IPS DF 6.9 (cell line): ENCODE results near the gene MAD1L1.

Experiments
- DNase-seq: peaks from one replicate; pipeline ENCODE4 v3.0.0-alpha.2; 2013; ENCODE audit warnings: low read depth, low spot score
- H3K27ac ChIP-seq: one replicate; pipeline ENCODE4 v1.5.1; 2013; ENCODE audit warnings: low read length, control low read depth
- H3K27me3 ChIP-seq: 2 replicates; pipeline ENCODE4 v1.6.1; 2013; ENCODE audit warnings: mild to moderate bottlenecking, low read length; ENCODE audit not compliant: control insufficient read depth, insufficient read depth
- H3K36me3 ChIP-seq: 2 replicates; pipeline ENCODE4 v1.6.1; 2013; ENCODE audit warnings: low read length; ENCODE audit not compliant: control insufficient read depth, insufficient read depth
- H3K4me1 ChIP-seq: 2 replicates; pipeline ENCODE4 v1.6.1; 2013; ENCODE audit warnings: low read length; ENCODE audit not compliant: control insufficient read depth, insufficient read depth
- H3K4me3 ChIP-seq: 2 replicates; pipeline ENCODE4 v1.5.1; 2013; ENCODE audit warnings: mild to moderate bottlenecking, low read length
- H3K9me3 ChIP-seq: 2 replicates; pipeline ENCODE4 v1.6.1; 2013; ENCODE audit warnings: low read length, inconsistent platforms; ENCODE audit not compliant: control insufficient read depth, insufficient read depth
- WGBS: extraction: QIAGEN DNeasy Blood & Tissue Kit; methylation state at CpG from one replicate; pipeline ENCODE4 v1.1.7; 2013; ENCODE audit warnings: mixed read lengths, missing lambda C conversion rate; ENCODE audit not compliant: insufficient read length, insufficient coverage; 5-methylcytosine and 5-hydroxymethylcytosine counted together

MAD1L1 gene

DNA sequence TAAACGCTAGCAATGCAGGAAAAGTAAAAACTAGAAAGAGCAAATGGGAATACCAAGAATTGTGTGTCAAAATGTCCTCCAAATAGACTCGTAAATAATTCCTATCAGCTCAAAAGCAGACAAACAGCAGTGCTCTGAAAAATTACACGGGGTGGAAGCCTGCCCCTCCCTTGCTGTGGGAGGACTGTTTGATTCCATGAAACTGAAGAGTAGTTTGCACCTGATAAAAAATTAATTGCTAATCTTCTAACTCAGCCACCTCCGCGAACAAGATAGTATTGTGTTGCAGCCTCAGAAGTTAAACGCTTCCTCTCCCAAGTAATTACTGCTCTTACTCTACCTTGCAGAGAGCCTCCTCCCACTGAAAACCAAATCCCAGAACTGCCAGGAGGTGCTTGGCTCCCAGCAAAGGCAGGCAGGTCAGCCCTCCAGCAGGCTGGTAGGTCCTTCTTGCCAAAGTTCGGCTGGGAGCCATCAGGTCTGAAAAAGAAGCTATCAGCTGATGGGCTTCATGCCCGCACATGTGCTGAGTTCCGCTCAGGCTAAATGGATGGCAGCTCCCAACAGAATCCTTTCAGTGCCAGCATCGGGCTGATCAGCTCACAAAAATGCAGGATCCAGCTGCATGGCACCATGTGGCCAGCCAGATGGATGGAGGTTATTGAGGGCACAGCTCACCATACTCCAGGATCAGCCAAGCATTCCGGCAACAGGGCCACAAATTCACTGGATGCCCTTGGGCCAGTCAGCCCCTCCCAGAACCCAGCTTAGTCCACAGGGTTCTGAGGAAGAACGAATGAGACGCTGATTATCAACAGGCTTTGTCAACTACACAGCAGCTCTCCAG lies 37.1 kb downstream of the MAD1L1 start:
- WGBS: no CpG with 5 or more reads among the region's 13 CpGs

DNA sequence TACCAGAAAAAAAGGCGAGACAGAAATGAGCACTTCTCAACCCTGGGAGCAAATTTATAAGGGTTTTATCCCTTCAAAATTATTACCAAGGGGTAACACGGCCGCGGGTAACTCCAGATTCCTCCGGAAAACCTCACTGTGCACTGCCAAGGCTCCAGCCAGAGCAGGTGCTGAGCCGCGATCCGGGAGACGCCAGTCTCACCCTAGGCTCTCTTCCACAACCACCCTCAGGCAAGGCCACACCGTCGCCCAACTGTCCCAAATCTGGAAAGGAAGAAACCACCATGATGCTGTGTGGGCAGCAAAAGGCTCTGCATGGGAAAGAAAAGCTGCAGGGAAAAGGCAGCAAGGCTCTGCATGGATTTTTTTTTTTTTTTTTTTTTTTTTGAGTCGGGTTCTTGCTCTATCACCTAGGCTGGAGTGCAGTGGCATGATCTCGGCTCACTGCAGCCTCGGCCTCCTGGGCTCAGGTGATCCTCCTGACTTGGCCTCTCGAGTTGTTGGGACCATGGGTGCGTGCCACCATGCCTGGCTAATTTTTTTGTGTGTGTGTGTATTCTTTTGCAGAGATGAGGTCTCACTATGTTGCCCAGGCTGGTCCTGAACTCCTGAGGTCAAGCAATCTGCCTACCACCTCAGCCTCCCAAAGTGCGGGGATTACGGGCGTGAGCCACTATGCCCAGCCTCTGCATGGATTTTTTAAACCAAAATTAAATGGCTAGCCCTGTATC lies 39.0 kb downstream of the MAD1L1 start:
- Histone ChIP-seq H3K27ac (no peak overlapping the region), H3K4me3 (no peak overlapping the region), H3K4me1 (no peaks in the 10 kb centered on the region), H3K27me3 (no peaks in the 10 kb centered on the region), H3K9me3 (no peaks in the 10 kb centered on the region), H3K36me3 (peaks cover 11% of the 10 kb centered on the region)
- DNase-seq: no peak
- no CpG with 5 or more reads among the region's 19 CpGs for WGBS

More for the DNA sequence above, 37.1 kb downstream of the MAD1L1 start:
- Histone ChIP-seq H3K27me3 (no peaks in the 10 kb centered on the region), H3K9me3 (no peaks in the 10 kb centered on the region), H3K27ac (no peak overlapping the region), H3K4me1 (no peaks in the 10 kb centered on the region), H3K4me3 (no peak overlapping the region), H3K36me3 (peaks cover 26% of the 10 kb centered on the region)
- DNase-seq: no peak

GRCh38 chr7:2192831-2193534 lies 39.8 kb downstream of the MAD1L1 start:
- Histone ChIP-seq H3K4me1 (no peaks in the 10 kb centered on the region), H3K27me3 (no peaks in the 10 kb centered on the region), H3K36me3 (peaks cover 11% of the 10 kb centered on the region), H3K4me3 (no peak overlapping the region), H3K9me3 (no peaks in the 10 kb centered on the region), H3K27ac (no peak overlapping the region)
- no CpG with 5 or more reads among the region's 18 CpGs for WGBS
- no peak for DNase-seq

GRCh38 chr7:2191016-2191415 lies 41.7 kb downstream of the MAD1L1 start:
- 0 out of 2 replicates have a peak, but pooled peaks cover 4% of the 10 kb centered on the region for H3K36me3 ChIP-seq

GRCh38 chr7:2190531-2190930 lies 42.2 kb downstream of the MAD1L1 start:
- no peak overlapping the region for H3K27ac ChIP-seq
- no peaks in the 10 kb centered on the region for H3K4me1 ChIP-seq
- WGBS: no CpG with 5 or more reads among the region's 10 CpGs
- DNase-seq: no peak
- H3K4me3 ChIP-seq: no peak overlapping the region
- H3K9me3 ChIP-seq: no peaks in the 10 kb centered on the region
- H3K27me3 ChIP-seq: no peaks in the 10 kb centered on the region
- H3K36me3 ChIP-seq: 0 out of 2 replicates have a peak, but pooled peaks cover under 1% of the 10 kb centered on the region

More at GRCh38 chr7:2191016-2191415, 41.7 kb downstream of the MAD1L1 start:
- H3K27me3 ChIP-seq: no peaks in the 10 kb centered on the region
- no peak for DNase-seq
- no CpG with 5 or more reads among the region's 9 CpGs for WGBS
- no peak overlapping the region for H3K4me3 ChIP-seq
- H3K9me3 ChIP-seq: no peaks in the 10 kb centered on the region
- no peaks in the 10 kb centered on the region for H3K4me1 ChIP-seq
- no peak overlapping the region for H3K27ac ChIP-seq

DNA sequence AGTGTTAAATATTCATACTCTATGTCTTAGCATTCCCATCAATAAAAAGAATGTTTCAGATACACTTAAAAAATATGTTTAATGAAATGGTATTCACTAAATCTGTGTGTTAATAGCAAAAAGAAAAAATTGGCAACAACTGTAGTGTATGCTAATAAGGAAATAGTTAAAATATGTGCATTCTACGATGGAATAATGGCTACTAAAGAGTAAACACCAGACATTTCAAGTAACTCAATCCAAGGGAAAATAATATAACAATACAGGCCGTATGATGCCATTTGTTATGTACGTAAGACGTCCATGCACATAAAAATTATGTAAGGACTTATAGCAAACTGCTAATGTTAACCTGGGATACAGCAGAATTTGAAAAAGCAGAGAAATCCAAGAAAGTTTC lies 46.6 kb downstream of the MAD1L1 start:
- H3K4me3 ChIP-seq: no peak overlapping the region
- H3K36me3 ChIP-seq: no peaks in the 10 kb centered on the region
- no peaks in the 10 kb centered on the region for H3K9me3 ChIP-seq
- WGBS: no CpG with 5 or more reads among the region's 4 CpGs
- DNase-seq: no peak
- H3K27ac ChIP-seq: no peak overlapping the region
- no peaks in the 10 kb centered on the region for H3K4me1 ChIP-seq
- H3K27me3 ChIP-seq: no peaks in the 10 kb centered on the region

- H3K9me3 ChIP-seq: no peaks in the 10 kb centered on the region
- H3K4me3 ChIP-seq: no peak overlapping the region
- whole genome bisulfite sequencing: no CpG with 5 or more reads among the region's 8 CpGs
- H3K27ac ChIP-seq: no peak overlapping the region
- no peaks in the 10 kb centered on the region for H3K36me3 ChIP-seq
- no peaks in the 10 kb centered on the region for H3K4me1 ChIP-seq
- H3K27me3 ChIP-seq: no peaks in the 10 kb centered on the region
- no peak for DNase-seq
Measured at GRCh38 chr7:2185715-2186114, 47.0 kb downstream of the MAD1L1 start.

- Histone ChIP-seq H3K36me3 (no peaks in the 10 kb centered on the region), H3K27ac (no peak overlapping the region), H3K4me1 (no peaks in the 10 kb centered on the region), H3K9me3 (no peaks in the 10 kb centered on the region), H3K4me3 (no peak overlapping the region), H3K27me3 (no peaks in the 10 kb centered on the region)
- WGBS: no CpG with 5 or more reads among the region's 10 CpGs
- DNase-seq: no peak
Measured at GRCh38 chr7:2182461-2182860, 50.3 kb downstream of the MAD1L1 start.

GRCh38 chr7:2181077-2181854 lies 51.5 kb downstream of the MAD1L1 start:
- no peaks in the 10 kb centered on the region for H3K4me1 ChIP-seq
- no peak overlapping the region for H3K4me3 ChIP-seq
- no peaks in the 10 kb centered on the region for H3K36me3 ChIP-seq
- H3K9me3 ChIP-seq: no peaks in the 10 kb centered on the region
- no peaks in the 10 kb centered on the region for H3K27me3 ChIP-seq
- no CpG with 5 or more reads among the region's 13 CpGs for WGBS
- DNase-seq: no peak
- no peak overlapping the region for H3K27ac ChIP-seq

- no peaks in the 10 kb centered on the region for H3K4me1 ChIP-seq
- H3K36me3 ChIP-seq: peaks cover 1% of the 10 kb centered on the region; the same call in 1 of the 2 replicates
- no peak for DNase-seq
- WGBS: no CpG with 5 or more reads among the region's 8 CpGs
- H3K9me3 ChIP-seq: no peaks in the 10 kb centered on the region
- H3K27ac ChIP-seq: no peak overlapping the region
- H3K4me3 ChIP-seq: no peak overlapping the region
- no peaks in the 10 kb centered on the region for H3K27me3 ChIP-seq
Measured at GRCh38 chr7:2180081-2180480, 52.7 kb downstream of the MAD1L1 start.
